Fibroblast of gingiva (primary cell): ENCODE measurements around the gene SETBP1.

Source experiments
- DNase-seq: peaks from one replicate; pipeline ENCODE4 v3.0.0-alpha.2; 2011; ENCODE audit warnings: low read depth

The SETBP1 gene

GRCh38 chr18:44759925-44760342 is 79.2 kb downstream of the SETBP1 start:
- no peak for DNase-seq

- DNase-seq, result no peak
Measured at GRCh38 chr18:44761812-44762211, 81.1 kb downstream of the SETBP1 start.

GRCh38 chr18:44763327-44763726 is 82.6 kb downstream of the SETBP1 start:
- DNase-seq, result no peak

GRCh38 chr18:44764863-44765262 is 84.2 kb downstream of the SETBP1 start:
- no peak for DNase-seq

GRCh38 chr18:44765456-44765855 is 84.8 kb downstream of the SETBP1 start:
- DNase-seq, result no peak

- DNase-seq, result no peak
Measured at GRCh38 chr18:44766450-44766849, 85.8 kb downstream of the SETBP1 start.

GRCh38 chr18:44767807-44768206 is 87.1 kb downstream of the SETBP1 start:
- no peak for DNase-seq

GRCh38 chr18:44770641-44771040 is 90.0 kb downstream of the SETBP1 start:
- DNase-seq, result no peak

- no peak for DNase-seq
Measured at GRCh38 chr18:44771572-44771955, 90.9 kb downstream of the SETBP1 start.

- peak; percentile 46 for DNase-seq
Measured at GRCh38 chr18:44771956-44772917, 91.5 kb downstream of the SETBP1 start.

GRCh38 chr18:44773640-44774155 is 93.0 kb downstream of the SETBP1 start:
- DNase-seq, result no peak

GRCh38 chr18:44774191-44774590 is 93.5 kb downstream of the SETBP1 start:
- no peak for DNase-seq

GRCh38 chr18:44777457-44778192 is 96.9 kb downstream of the SETBP1 start:
- DNase-seq, result no peak

- DNase-seq, result no peak
Measured at GRCh38 chr18:44778788-44779187, 98.1 kb downstream of the SETBP1 start.

GRCh38 chr18:44779753-44780292 is 99.1 kb downstream of the SETBP1 start:
- DNase-seq, result no peak

- DNase-seq, result peak; percentile 66
Measured at GRCh38 chr18:44781886-44782285, 101.2 kb downstream of the SETBP1 start.

- DNase-seq, result no peak
Measured at GRCh38 chr18:44782617-44783016, 101.9 kb downstream of the SETBP1 start.

- no peak for DNase-seq
Measured at GRCh38 chr18:44783371-44783770, 102.7 kb downstream of the SETBP1 start.

- no peak for DNase-seq
Measured at GRCh38 chr18:44786257-44786656, 105.6 kb downstream of the SETBP1 start.

- DNase-seq, result no peak
Measured at GRCh38 chr18:44786688-44787087, 106.0 kb downstream of the SETBP1 start.

- no peak for DNase-seq
Measured at GRCh38 chr18:44788334-44788733, 107.6 kb downstream of the SETBP1 start.

- DNase-seq, result no peak
Measured at GRCh38 chr18:44789710-44790109, 109.0 kb downstream of the SETBP1 start.

- no peak for DNase-seq
Measured at GRCh38 chr18:44790860-44791259, 110.2 kb downstream of the SETBP1 start.
